ENCODE results near the gene FBRSL1.

The FBRSL1 gene

GRCh38 chr12:132545955-132546354 is 56.0 kb downstream of the FBRSL1 start:
- no peak for DNase-seq

GRCh38 chr12:132546647-132547046 is 56.7 kb downstream of the FBRSL1 start:
- DNase-seq = no peak

GRCh38 chr12:132547205-132547740 is 57.3 kb downstream of the FBRSL1 start:
- no peak for DNase-seq

GRCh38 chr12:132548430-132549058 is 58.6 kb downstream of the FBRSL1 start:
- no peak for DNase-seq

GRCh38 chr12:132549059-132549458 is 59.1 kb downstream of the FBRSL1 start:
- no peak for DNase-seq

- DNase-seq = no peak
These were observed 60.3 kb downstream of the FBRSL1 start for GRCh38 chr12:132550014-132550802.

GRCh38 chr12:132550830-132551640 is 61.1 kb downstream of the FBRSL1 start:
- no peak for DNase-seq

- DNase-seq = no peak
These were observed 61.7 kb downstream of the FBRSL1 start for GRCh38 chr12:132551641-132552031.

GRCh38 chr12:132554845-132555630 is 65.1 kb downstream of the FBRSL1 start:
- no peak for DNase-seq

GRCh38 chr12:132555686-132556085 is 65.7 kb downstream of the FBRSL1 start:
- DNase-seq = no peak

GRCh38 chr12:132556216-132556615 is 66.3 kb downstream of the FBRSL1 start:
- DNase-seq = no peak

- DNase-seq = no peak
These were observed 66.8 kb downstream of the FBRSL1 start for GRCh38 chr12:132556801-132557200.

GRCh38 chr12:132557291-132558015 is 67.5 kb downstream of the FBRSL1 start:
- DNase-seq = no peak

- DNase-seq = no peak
These were observed 68.3 kb downstream of the FBRSL1 start for GRCh38 chr12:132558042-132558856.

GRCh38 chr12:132558861-132559623 is 69.1 kb downstream of the FBRSL1 start:
- DNase-seq = no peak

- DNase-seq = peak; percentile 51
These were observed 69.9 kb downstream of the FBRSL1 start for GRCh38 chr12:132559652-132560363.

- DNase-seq = no peak
These were observed 70.3 kb downstream of the FBRSL1 start for GRCh38 chr12:132560364-132560613.

- peak; percentile 78 for DNase-seq
These were observed 70.9 kb downstream of the FBRSL1 start for GRCh38 chr12:132560614-132561426.
